Lower leg skin (tissue), 4 donors: ENCODE results near the gene PLEKHG4B. TPM values are rescaled to one million over a fixed set of nuclear protein-coding genes. Genes with fewer than 3 reads are reported as not detected.
"Not testable (repeated sequence)": the region's sequence is repeated elsewhere in the genome, so short reads cannot be mapped to it uniquely, and the experiment has no call there.

Source experiments
- DNase-seq, 2 donors: peaks; one replicate each; pipeline ENCODE4 v3.0.0-alpha.2; 2019; ENCODE audit warnings: low spot score in 2 of 2
- H3K4me3 ChIP-seq: fragments of 200-600 bp; sonication (generic); 2 replicates; pipeline ENCODE4 v1.5.1; 2017; ENCODE audit warnings: mild to moderate bottlenecking, low read depth; ENCODE audit not compliant: poor library complexity, severe bottlenecking
- POLR2A ChIP-seq, 2 donors: fragments of 450-650 bp; IDR thresholded peaks; one replicate each; pipeline ENCODE4 v1.6.1; 2016 to 2017; ENCODE audit warnings: antibody characterized with exemption in 2 of 2, mild to moderate bottlenecking in 1 of 2, moderate library complexity in 1 of 2
- WGBS, 2 donors: methylation state at CpG; one replicate each; pipeline ENCODE4 v1.1.5; 2018; 5-methylcytosine and 5-hydroxymethylcytosine counted together
- intact Hi-C: fragments of 100-400 bp; cut with DNase I; formaldehyde crosslinking; loops from one replicate; pipeline ENCODE4 v1.15.0; 2023; ENCODE audit warnings: low total_unique reads
- total RNA-seq, 4 donors: library from RNA; depleted of rRNA; stranded (reverse); fragments of >200 nt; gene quantifications; one replicate each; pipeline ENCODE4 v1.1.0, GENCODE V29; 2016
- TF ChIP-seq, protein P1 (sequence below), 3 donors: fragments of 450-650 bp; IDR thresholded peaks; one replicate each; pipeline ENCODE4 v1.5.1; 2016; ENCODE audit warnings: antibody characterized with exemption in 3 of 3, mild to moderate bottlenecking in 3 of 3, moderate library complexity in 2 of 3

Gene PLEKHG4B
- total RNA-seq, 4 donors from 2014 or later: 0.17 to 2.1 (median 0.36) TPM

DNA sequence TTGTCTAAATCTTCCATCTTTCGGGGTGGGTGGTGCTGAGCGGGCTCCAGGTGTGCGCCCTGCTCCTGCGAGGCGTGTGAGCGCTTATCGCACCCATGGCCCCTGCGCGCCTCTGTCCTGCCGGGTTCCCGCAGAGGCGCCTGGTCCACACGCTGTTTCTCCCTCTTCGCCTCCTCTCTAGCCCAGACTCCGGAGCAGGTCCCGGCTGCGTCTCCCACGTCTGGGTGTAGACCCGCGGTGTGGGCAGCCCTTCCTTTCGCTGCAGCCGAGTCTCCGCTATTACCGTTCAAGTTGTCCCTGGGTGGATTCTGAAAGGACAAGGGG, 40.5 kb upstream of the PLEKHG4B start:
- TF ChIP-seq, protein P1, sequence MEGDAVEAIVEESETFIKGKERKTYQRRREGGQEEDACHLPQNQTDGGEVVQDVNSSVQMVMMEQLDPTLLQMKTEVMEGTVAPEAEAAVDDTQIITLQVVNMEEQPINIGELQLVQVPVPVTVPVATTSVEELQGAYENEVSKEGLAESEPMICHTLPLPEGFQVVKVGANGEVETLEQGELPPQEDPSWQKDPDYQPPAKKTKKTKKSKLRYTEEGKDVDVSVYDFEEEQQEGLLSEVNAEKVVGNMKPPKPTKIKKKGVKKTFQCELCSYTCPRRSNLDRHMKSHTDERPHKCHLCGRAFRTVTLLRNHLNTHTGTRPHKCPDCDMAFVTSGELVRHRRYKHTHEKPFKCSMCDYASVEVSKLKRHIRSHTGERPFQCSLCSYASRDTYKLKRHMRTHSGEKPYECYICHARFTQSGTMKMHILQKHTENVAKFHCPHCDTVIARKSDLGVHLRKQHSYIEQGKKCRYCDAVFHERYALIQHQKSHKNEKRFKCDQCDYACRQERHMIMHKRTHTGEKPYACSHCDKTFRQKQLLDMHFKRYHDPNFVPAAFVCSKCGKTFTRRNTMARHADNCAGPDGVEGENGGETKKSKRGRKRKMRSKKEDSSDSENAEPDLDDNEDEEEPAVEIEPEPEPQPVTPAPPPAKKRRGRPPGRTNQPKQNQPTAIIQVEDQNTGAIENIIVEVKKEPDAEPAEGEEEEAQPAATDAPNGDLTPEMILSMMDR (IDR thresholded peaks at IDR 0.05): no peak
- TF ChIP-seq POLR2A (IDR thresholded peaks at IDR 0.05): no peak
- no peak overlapping the region for H3K4me3 ChIP-seq
- intact Hi-C loops: no loop called here
- WGBS, 2 donors: 78 to 87% methylated on average over 24 of the region's 24 CpGs
- DNase-seq: no peak

DNA sequence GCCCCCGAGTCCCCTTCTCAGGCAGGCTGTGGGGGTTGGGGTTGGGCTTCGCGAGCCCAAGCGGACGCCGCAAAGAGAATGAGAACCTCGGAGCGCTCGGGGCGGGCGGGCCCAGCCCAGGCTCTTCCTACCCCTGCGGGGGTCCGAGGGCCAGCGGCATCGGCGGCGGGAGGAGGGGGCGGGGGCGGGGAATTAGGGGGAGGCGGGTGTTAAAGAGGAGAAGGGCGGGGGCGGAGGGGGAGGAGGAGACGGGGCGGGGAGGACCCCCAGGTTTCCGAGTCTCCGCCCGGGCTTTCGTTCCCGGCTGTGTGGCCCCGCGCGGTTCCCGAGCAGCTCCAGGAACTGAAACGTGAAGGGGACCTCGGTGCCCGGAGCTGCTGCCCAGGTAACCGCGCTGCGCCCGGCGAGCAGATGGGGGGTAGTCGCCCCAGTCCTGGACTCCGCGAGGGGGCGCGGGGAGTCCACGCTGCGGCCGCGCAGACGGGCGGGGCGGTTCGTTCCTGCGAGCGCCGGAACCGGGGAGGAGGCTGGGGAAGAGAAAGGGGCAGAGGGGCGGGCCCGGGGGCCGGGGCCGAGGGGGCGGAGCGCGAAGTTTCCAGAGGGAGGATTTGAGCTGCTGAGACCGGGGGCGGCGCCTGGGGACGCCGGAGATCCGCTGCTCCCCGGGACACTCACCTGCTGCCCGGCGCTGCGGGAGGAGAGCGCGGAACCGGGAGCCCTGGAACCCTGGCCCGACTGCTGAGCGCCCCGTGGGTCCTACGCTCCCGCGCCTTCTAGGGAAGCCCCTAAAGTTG, 38.4 kb upstream of the PLEKHG4B start:
- no peak for DNase-seq
- intact Hi-C loops: no loop called here
- H3K4me3 ChIP-seq: no peak overlapping the region
- WGBS, 2 donors: 0 to 1% methylated on average over 38 to 39 of the region's 84 CpGs
- TF ChIP-seq, protein P1 (IDR thresholded peaks at IDR 0.05): no peak
- no peak for TF ChIP-seq POLR2A (IDR thresholded peaks at IDR 0.05)

DNA sequence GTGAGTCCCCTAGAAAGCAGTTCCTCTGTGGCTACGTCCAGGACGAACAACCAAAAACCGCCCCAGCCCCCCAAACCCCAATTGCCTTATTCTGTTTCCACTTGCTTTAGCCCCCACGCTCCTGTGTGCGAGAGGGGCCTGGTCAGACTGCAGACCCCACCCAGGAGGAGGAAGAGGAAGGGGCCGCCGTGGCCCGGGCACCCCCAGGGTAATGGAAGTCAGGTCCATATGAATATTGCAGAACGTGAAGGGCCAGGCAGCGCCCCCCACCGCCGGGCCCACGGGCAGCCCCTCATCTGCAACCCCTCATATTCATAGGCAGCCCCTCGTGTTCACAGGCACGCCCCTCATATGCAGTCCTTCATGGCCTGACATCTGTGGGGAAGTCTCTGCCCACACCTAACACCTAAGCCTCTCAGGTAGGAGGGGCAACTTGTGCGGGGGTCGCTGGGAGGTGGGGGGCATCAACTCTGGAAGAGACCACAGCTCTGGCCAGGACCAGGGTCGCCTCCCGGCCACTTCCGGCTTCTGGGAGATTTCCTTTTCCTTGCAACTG, 37.7 kb upstream of the PLEKHG4B start:
- 19 to 20% methylated on average over 14 to 18 of the region's 20 CpGs for WGBS, 2 donors
- intact Hi-C loops: no loop called here
- DNase-seq: no peak
- no peak overlapping the region for H3K4me3 ChIP-seq
- TF ChIP-seq, protein P1 (IDR thresholded peaks at IDR 0.05): no peak
- TF ChIP-seq POLR2A (IDR thresholded peaks at IDR 0.05): no peak

DNA sequence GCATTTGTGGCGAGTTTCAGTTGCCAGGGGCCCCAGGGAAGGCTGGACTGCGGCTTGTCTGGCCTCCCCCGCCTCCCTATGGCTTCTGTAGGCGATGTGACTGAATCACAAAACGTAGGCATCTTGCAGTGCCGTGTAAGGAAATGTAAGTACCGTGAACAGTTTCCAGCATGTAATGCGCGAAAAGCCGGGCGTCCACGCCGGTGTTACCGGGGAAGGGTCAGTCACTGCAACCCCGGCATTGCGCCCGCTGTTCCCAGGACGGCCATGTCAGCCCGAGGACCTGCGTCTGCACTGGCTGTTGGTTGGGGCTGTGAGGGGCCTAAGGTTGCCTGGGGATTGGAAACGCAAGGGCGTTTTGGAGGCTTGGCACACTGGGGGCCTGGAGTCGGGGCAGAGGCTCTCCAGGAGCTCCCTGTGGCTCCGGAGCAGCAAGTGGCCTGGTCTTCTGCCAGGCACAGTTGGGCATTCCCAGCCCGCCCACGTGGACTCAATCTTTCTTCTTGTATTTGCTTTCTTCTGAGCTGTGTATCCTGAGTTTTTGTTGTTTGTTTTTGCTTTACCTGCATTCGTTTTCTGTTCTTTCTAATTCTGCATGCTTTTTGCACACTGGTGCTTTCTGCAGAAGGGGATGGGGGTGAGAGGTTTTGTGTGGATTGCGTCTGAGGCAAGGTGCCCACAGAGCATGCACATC, 36.9 kb upstream of the PLEKHG4B start:
- no peak for DNase-seq
- TF ChIP-seq POLR2A (IDR thresholded peaks at IDR 0.05): no peak
- TF ChIP-seq, protein P1 (IDR thresholded peaks at IDR 0.05): no peak
- no peak overlapping the region for H3K4me3 ChIP-seq
- intact Hi-C loops: no loop called here
- WGBS, 2 donors: 85 to 87% methylated on average over 28 of the region's 28 CpGs

DNA sequence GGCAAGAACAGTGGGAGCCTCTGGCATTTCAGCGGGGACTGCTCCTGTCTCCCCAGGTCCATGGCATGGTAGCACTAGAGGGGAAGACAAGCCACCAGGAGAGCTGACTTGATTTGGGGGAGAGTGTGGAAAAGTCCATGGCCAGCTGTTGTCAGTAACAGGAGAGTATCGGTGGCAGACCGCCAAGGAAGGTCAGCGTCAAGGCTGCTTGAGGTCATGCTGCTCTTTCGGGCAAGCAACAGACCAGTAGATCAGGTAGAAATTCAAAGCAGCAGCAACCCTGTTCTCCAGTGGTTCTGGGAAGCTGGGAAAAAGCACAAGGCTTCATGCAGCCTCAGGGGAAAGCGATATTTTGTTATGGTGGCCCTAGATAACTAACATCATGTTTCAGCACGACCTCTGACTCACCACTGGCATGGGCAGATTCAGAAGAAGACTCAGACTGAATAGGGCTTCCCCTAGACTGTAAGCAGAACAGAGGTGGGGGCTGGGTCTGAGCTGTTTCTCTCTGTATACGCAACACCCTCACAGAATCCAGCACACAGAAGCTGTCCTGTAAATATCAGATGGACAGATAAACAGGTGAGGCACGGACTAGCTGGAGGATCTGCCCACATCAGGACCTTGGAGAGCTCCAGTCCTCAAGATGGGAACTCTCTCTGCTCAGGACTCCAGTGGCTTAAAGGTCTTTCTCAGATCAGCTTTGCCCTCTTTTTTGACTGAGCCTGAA, 35.2 kb upstream of the PLEKHG4B start:
- TF ChIP-seq, protein P1 (IDR thresholded peaks at IDR 0.05): no peak
- no peak for TF ChIP-seq POLR2A (IDR thresholded peaks at IDR 0.05)
- intact Hi-C loops: no loop called here
- WGBS, 2 donors: 63 to 69% methylated on average over 9 of the region's 9 CpGs
- DNase-seq: no peak
- no peak overlapping the region for H3K4me3 ChIP-seq

DNA sequence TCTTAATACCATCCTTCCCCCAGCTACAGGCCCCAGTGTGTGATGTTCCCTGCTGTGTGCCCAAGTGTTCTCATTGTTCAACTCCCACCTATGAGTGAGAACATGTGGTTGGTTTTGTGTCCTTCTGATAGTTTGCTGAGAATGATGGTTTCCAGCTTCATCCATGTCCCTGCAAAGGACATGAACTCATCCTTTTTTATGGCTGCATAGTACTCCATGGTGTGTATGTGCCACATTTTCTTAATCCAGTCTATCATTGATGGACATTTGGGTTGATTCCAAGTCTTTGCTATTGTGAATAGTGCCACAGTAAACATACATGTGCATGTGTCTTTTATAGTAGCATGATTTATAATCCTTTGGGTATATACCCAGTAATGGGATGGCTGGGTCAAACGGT, 31.7 kb upstream of the PLEKHG4B start:
- DNase-seq, intact Hi-C loops, H3K4me3 ChIP-seq: not testable (repeated sequence)
- 62 to 76% methylated on average over 1 of the region's 1 CpG for WGBS, 2 donors
